H1 (cell line): ENCODE results near the gene IQGAP3. TPM values are rescaled to one million over a fixed set of nuclear protein-coding genes. Genes with fewer than 3 reads are reported as not detected.

Source experiments
- CTCF ChIA-PET: fragments of 300-600 bp; sonication (Branson Sonifier 250); formaldehyde crosslinking; loops from one replicate; lab custom pipeline; 2021; ENCODE audit not compliant: partially characterized antibody; lab: Charles Lee
- POLR2A ChIA-PET: fragments of 300-600 bp; sonication (Branson Sonifier 250); formaldehyde crosslinking; loops from one replicate; lab custom pipeline; 2021; ENCODE audit warnings: inconsistent platforms; ENCODE audit not compliant: partially characterized antibody; lab: Charles Lee
- DNase-seq, 2 experiments: peaks; one replicate each; pipeline versions ENCODE4 v3.0.0 to v3.0.0-alpha.2; 2010 to 2022; ENCODE audit warnings: low spot score in 2 of 2, low read depth in 1 of 2, mixed read lengths in 1 of 2
- FAIRE-seq: peaks from 2 replicates; lab custom pipeline; 2011; peaks lifted over from hg19 to GRCh38; lab: Jason Lieb, UNC
- H2AFZ ChIP-seq: 2 replicates; pipeline ENCODE4 v1.8.1; 2012; ENCODE audit warnings: low read length, inconsistent platforms
- H2AK5ac ChIP-seq: 2 replicates; pipeline ENCODE4 v1.6.1; 2013; ENCODE audit warnings: low read depth, low read length
- H2BK120ac ChIP-seq: replicated peaks from 2 replicates; pipeline ENCODE3; 2013; ENCODE audit warnings: low read depth, low read length, inconsistent platforms
- H2BK12ac ChIP-seq: 2 replicates; pipeline ENCODE4 v1.6.1; 2013; ENCODE audit warnings: low read depth, low read length
- H2BK15ac ChIP-seq: 2 replicates; pipeline ENCODE4 v1.6.1; 2013; ENCODE audit warnings: low read length
- H2BK20ac ChIP-seq: 2 replicates; pipeline ENCODE4 v1.6.1; 2013; ENCODE audit warnings: low read length
- H2BK5ac ChIP-seq: 2 replicates; pipeline ENCODE4 v1.6.1; 2013; ENCODE audit warnings: low read depth, low read length
- H3K14ac ChIP-seq: 2 replicates; pipeline ENCODE4 v1.6.1; 2013; ENCODE audit warnings: inconsistent platforms; ENCODE audit not compliant: insufficient read length
- H3K18ac ChIP-seq: 2 replicates; pipeline ENCODE4 v1.6.1; 2013; ENCODE audit warnings: low read length; ENCODE audit errors: extremely low read depth
- H3K23ac ChIP-seq: 2 replicates; pipeline ENCODE4 v1.6.1; 2013; ENCODE audit warnings: inconsistent platforms; ENCODE audit not compliant: insufficient read length
- H3K23me2 ChIP-seq: 2 replicates; pipeline ENCODE4 v1.6.1; 2013; ENCODE audit warnings: low read depth, low read length
- H3K27ac ChIP-seq: 2 replicates; pipeline ENCODE4 v1.6.1; 2011; ENCODE audit warnings: low read depth, low read length, inconsistent platforms
- H3K27me3 ChIP-seq, 4 experiments: replicated peaks in 1 of 4; 1 replicate in 1 of 4; 2 replicates in 3 of 4; pipeline versions ENCODE4 v1.6.1 to v1.8.1; 2011 to 2013; ENCODE audit warnings: low read length in 3 of 4, mild to moderate bottlenecking in 3 of 4, inconsistent platforms in 2 of 4, mixed read lengths in 2 of 4, moderate library complexity in 1 of 4; ENCODE audit not compliant: control insufficient read depth in 3 of 4, insufficient read depth in 3 of 4; ENCODE audit errors: extremely low read depth in 1 of 4
- H3K36me3 ChIP-seq, 4 experiments: 2 replicates each; pipeline versions ENCODE4 v1.6.1 to v1.8.1; 2011 to 2013; ENCODE audit warnings: mild to moderate bottlenecking in 4 of 4, low read length in 3 of 4, moderate library complexity in 2 of 4, control low read depth in 1 of 4, inconsistent platforms in 1 of 4; ENCODE audit not compliant: insufficient read depth in 4 of 4, control insufficient read depth in 2 of 4
- H3K4ac ChIP-seq: replicated peaks from 2 replicates; pipeline ENCODE3; 2013; ENCODE audit warnings: low read length, low read depth, mixed read lengths, inconsistent platforms; ENCODE audit not compliant: insufficient read length
- H3K4me1 ChIP-seq, 4 experiments: replicated peaks in 1 of 4; 1 replicate in 1 of 4; 2 replicates in 3 of 4; pipeline versions ENCODE4 v1.6.1 to v1.8.1; 2011 to 2013; ENCODE audit warnings: low read length in 3 of 4, inconsistent platforms in 2 of 4, mixed read lengths in 1 of 4; ENCODE audit not compliant: insufficient read depth in 4 of 4, control insufficient read depth in 3 of 4
- H3K4me2 ChIP-seq, 2 experiments: 2 replicates each; pipeline versions ENCODE4 v1.6.1 to v1.8.1; 2011 to 2013; ENCODE audit warnings: low read depth in 2 of 2, low read length in 2 of 2, control low read depth in 1 of 2, inconsistent platforms in 1 of 2, mild to moderate bottlenecking in 1 of 2; ENCODE audit not compliant: insufficient read depth in 1 of 2
- H3K4me3 ChIP-seq, 4 experiments: fragments of 200-600, 300-600 bp in 1 of 4; sonication (generic), shearing (Covaris generic), sonication (Bioruptor Twin) in 1 of 4; 2 replicates each; pipeline versions ENCODE4 v1.5.1 to v1.8.1; 2011 to 2016; ENCODE audit warnings: low read length in 4 of 4, low read depth in 3 of 4, control low read depth in 2 of 4, inconsistent platforms in 2 of 4, mild to moderate bottlenecking in 2 of 4, mixed read lengths in 1 of 4, moderate library complexity in 1 of 4; ENCODE audit not compliant: insufficient read depth in 2 of 4; ENCODE audit errors: extremely low read depth in 1 of 4
- H3K56ac ChIP-seq: replicated peaks from 2 replicates; pipeline ENCODE3; 2013; ENCODE audit warnings: low read depth, mild to moderate bottlenecking, mixed read lengths, low read length, inconsistent platforms; ENCODE audit not compliant: insufficient read length
- H3K79me1 ChIP-seq: 2 replicates; pipeline ENCODE4 v1.6.1; 2013; ENCODE audit warnings: low read depth, low read length, control low read depth
- H3K79me2 ChIP-seq, 2 experiments: 2 replicates each; pipeline versions ENCODE4 v1.6.1 to v1.8.1; 2012 to 2013; ENCODE audit warnings: low read length in 2 of 2, mild to moderate bottlenecking in 2 of 2, inconsistent platforms in 1 of 2; ENCODE audit not compliant: insufficient read depth in 2 of 2, control insufficient read depth in 1 of 2
- H3K9ac ChIP-seq, 4 experiments: replicated peaks in 1 of 4; 1 replicate in 1 of 4; 2 replicates in 3 of 4; pipeline versions ENCODE4 v1.6.1 to v1.8.1; 2011 to 2013; ENCODE audit warnings: low read depth in 3 of 4, low read length in 3 of 4, control low read depth in 2 of 4, mild to moderate bottlenecking in 2 of 4, moderate library complexity in 2 of 4, inconsistent platforms in 1 of 4; ENCODE audit errors: extremely low read depth in 1 of 4
- H3K9me3 ChIP-seq, 2 experiments: 2 replicates each; pipeline versions ENCODE4 v1.6.1 to v1.8.1; 2012 to 2013; ENCODE audit warnings: mild to moderate bottlenecking in 2 of 2, moderate library complexity in 2 of 2, control low read depth in 1 of 2, inconsistent platforms in 1 of 2, low read depth in 1 of 2, low read length in 1 of 2, mixed read lengths in 1 of 2; ENCODE audit not compliant: insufficient read depth in 2 of 2
- H4K20me1 ChIP-seq, 2 experiments: replicated peaks in 1 of 2; 2 replicates each; pipeline versions ENCODE3 to v1.8.1; 2011 to 2013; ENCODE audit warnings: inconsistent platforms in 2 of 2, low read length in 2 of 2, mild to moderate bottlenecking in 1 of 2; ENCODE audit not compliant: insufficient read depth in 2 of 2, control insufficient read depth in 1 of 2
- H4K5ac ChIP-seq: 2 replicates; pipeline ENCODE4 v1.6.1; 2013; ENCODE audit warnings: low read length, low read depth, mixed read lengths, inconsistent platforms; ENCODE audit not compliant: insufficient read length
- H4K8ac ChIP-seq: 2 replicates; pipeline ENCODE4 v1.8.0; 2013; ENCODE audit warnings: mild to moderate bottlenecking, moderate library complexity, low read length, inconsistent platforms; ENCODE audit not compliant: insufficient read depth; ENCODE audit errors: extremely low read depth
- H4K91ac ChIP-seq: replicated peaks from 2 replicates; pipeline ENCODE3; 2013; ENCODE audit warnings: low read length, mixed read lengths, inconsistent platforms; ENCODE audit not compliant: insufficient read length
- ATF2 ChIP-seq: IDR thresholded peaks from 2 replicates; pipeline ENCODE4 v1.6.1; 2012; ENCODE audit warnings: low read length, inconsistent platforms
- BRCA1 ChIP-seq: IDR thresholded peaks from 2 replicates; pipeline ENCODE4 v1.6.1; 2012; ENCODE audit warnings: low read depth, low read length, improper control_type of control experiment
- CREB1 ChIP-seq: IDR thresholded peaks from 2 replicates; pipeline ENCODE4 v1.6.1; 2012; ENCODE audit warnings: inconsistent platforms
- NRF1 ChIP-seq: IDR thresholded peaks from 2 replicates; pipeline ENCODE4 v1.6.1; 2011; ENCODE audit warnings: mild to moderate bottlenecking, low read depth, low read length, improper control_type of control experiment
- TBP ChIP-seq: IDR thresholded peaks from 2 replicates; pipeline ENCODE4 v1.6.1; 2011; ENCODE audit warnings: low read depth, low read length, improper control_type of control experiment
- TCF12 ChIP-seq: IDR thresholded peaks from 2 replicates; pipeline ENCODE4 v1.6.1; 2011; ENCODE audit warnings: low read depth, mild to moderate bottlenecking, low read length
- WGBS, 2 experiments: shearing (Covaris generic) in 1 of 2; methylation state at CpG; one replicate each; pipeline versions ENCODE4 v1.1.6 to v1.1.7; 2013 to 2015; ENCODE audit warnings: low lambda C conversion rate in 2 of 2, mixed read lengths in 2 of 2, inconsistent platforms in 1 of 2, low coverage in 1 of 2, missing lambda C conversion rate in 1 of 2; ENCODE audit not compliant: insufficient replicate concordance in 2 of 2, insufficient coverage in 1 of 2, insufficient read length in 1 of 2; ENCODE audit errors: extremely low coverage in 1 of 2, missing lambda C conversion rate in 1 of 2; 5-methylcytosine and 5-hydroxymethylcytosine counted together
- polyA plus RNA-seq, 7 experiments: library from polyadenylated mRNA; depleted of rRNA in 3 of 7; stranded (reverse) in 5 of 7; unstranded in 2 of 7; fragments of >200 nt in 5 of 7; fragments of 200-250 nt in 2 of 7; gene quantifications; 1 replicate in 5 of 7; 2 replicates in 1 of 7; 4 replicates in 1 of 7; pipeline versions ENCODE4 v1.2.1 to v1.2.3, GENCODE V29; 2011 to 2013; ENCODE audit warnings: missing spikeins in 2 of 7, mixed read lengths in 2 of 7
- total RNA-seq: library from RNA; stranded (reverse); fragmentation: NEBNext Ultra II Directional; extraction: Animal tissue kit (Norgen Biotek cat#: 25700); gene quantifications from 2 replicates; pipeline ENCODE4 v1.2.1, GENCODE V29; 2021

IQGAP3 gene
- total and polyA plus RNA-seq, 2 of the 8 experiments (the other 6 are each of a cell fraction or from before 2014, with no cell fraction given): 14.6 to 22.3 TPM

GRCh38 chr1:156547434-156547833 is 24.9 kb downstream of the IQGAP3 start:
- TF ChIP-seq CREB1 (no peak), NRF1 (no peak), BRCA1 (no peak), ATF2 (no peak), TBP (no peak), TCF12 (no peak)
- Histone ChIP-seq H3K14ac (no peak overlapping the region), H3K27ac (no peak overlapping the region), H3K27me3 (no peaks in the 10 kb centered on the region), H2AFZ (no peak overlapping the region), H2BK120ac (no peak overlapping the region), H3K18ac (no peak overlapping the region), H2BK20ac (no peak overlapping the region), H3K9ac (no peak overlapping the region), H3K4ac (no peak overlapping the region), H3K56ac (no peak overlapping the region), H2AK5ac (no peak overlapping the region), H2BK12ac (no peak overlapping the region), H3K4me1 (no peaks in the 10 kb centered on the region), H4K8ac (no peak overlapping the region), H3K4me2 (no peak overlapping the region), H3K23me2 (no peaks in the 10 kb centered on the region), H3K36me3 (peaks cover 3 to 24% (median 14%) of the 10 kb centered on the region in 4 experiments; a peak in 7 of 8 replicates), H3K23ac (no peak overlapping the region), H4K20me1 (peaks cover 0 to 8% of the 10 kb centered on the region in 2 experiments), H2BK5ac (no peak overlapping the region), H3K4me3 (no peak overlapping the region), H4K91ac (no peak overlapping the region), H3K79me2 (no peaks in the 10 kb centered on the region), H2BK15ac (no peak overlapping the region), H3K79me1 (no peaks in the 10 kb centered on the region), H3K9me3 (no peaks in the 10 kb centered on the region), H4K5ac (no peak overlapping the region)
- FAIRE-seq: no peak
- WGBS, 2 experiments: 95% methylated on average over 4 of the region's 4 CpGs; no CpG with 5 or more reads in 1 of the 2 experiments
- POLR2A ChIA-PET: interaction anchor here (0.6 to 1.3 kb wide), 2 partner anchors 11 to 44 kb away, joined by 3 read pairs; no protein-coding TSS in a partner anchor
- CTCF ChIA-PET: interaction anchor here (0.6 to 6.8 kb wide), 7 partner anchors 12 to 102 kb away, joined by 3 to 33 read pairs (median 3); no protein-coding TSS in a partner anchor
- no peak for DNase-seq
